Tibial nerve (tissue), 4 donors: ENCODE results near the gene NPW.

Source experiments
- EP300 ChIP-seq, 2 donors: sonication (generic); formaldehyde crosslinking; IDR thresholded peaks; one replicate each; pipeline ENCODE4 v1.6.1; 2017; ENCODE audit warnings: antibody characterized with exemption in 2 of 2, mild to moderate bottlenecking in 1 of 2
- POLR2A ChIP-seq, 2 donors: fragments of 450-650 bp; IDR thresholded peaks; one replicate each; pipeline ENCODE4 v1.6.1; 2017; ENCODE audit warnings: antibody characterized with exemption in 2 of 2, mild to moderate bottlenecking in 2 of 2, moderate library complexity in 2 of 2
- TF ChIP-seq, protein P1 (sequence below), 5 experiments: fragments of 200-600 bp in 3 of 5; fragments of 450-650 bp in 2 of 5; sonication (generic) in 3 of 5; IDR thresholded peaks; one replicate each; pipeline ENCODE4 v1.5.1; 2016 to 2019; ENCODE audit warnings: antibody characterized with exemption in 5 of 5, mild to moderate bottlenecking in 3 of 5, moderate library complexity in 2 of 5

DNA sequence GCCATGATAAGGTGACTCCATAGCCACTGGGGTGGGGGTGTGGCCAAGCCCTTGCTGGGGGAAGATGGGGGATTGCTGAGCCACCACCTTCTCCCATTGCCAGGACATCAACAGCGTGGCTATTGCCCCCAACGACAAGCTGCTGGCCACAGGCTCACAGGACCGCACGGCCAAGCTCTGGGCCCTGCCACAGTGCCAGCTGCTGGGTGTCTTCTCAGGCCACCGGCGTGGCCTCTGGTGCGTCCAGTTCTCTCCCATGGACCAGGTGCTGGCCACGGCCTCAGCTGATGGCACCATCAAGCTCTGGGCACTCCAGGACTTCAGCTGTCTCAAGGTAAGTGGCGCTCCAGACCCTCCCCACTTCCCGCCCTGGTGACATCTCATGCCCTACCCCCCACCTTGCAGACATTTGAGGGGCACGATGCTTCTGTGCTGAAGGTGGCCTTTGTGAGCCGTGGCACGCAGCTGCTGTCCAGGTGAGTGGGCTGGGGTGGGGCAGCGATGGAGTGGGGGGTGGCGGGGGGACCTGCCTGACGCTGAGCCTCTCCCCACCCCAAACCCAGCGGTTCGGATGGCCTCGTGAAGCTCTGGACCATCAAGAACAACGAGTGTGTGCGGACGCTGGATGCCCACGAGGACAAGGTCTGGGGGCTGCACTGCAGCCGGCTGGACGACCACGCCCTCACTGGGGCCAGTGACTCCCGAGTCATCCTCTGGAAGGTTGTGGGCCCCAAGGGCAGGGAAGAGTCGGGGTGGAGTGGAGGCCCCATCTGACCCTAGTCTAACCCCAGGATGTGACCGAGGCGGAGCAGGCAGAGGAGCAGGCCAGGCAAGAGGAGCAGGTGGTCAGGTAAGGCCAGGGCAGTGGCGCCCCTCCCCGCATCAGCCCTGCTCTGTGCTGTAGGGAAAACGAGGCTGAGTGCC is 42.4 kb upstream of the NPW start:
- TF ChIP-seq, protein P1, sequence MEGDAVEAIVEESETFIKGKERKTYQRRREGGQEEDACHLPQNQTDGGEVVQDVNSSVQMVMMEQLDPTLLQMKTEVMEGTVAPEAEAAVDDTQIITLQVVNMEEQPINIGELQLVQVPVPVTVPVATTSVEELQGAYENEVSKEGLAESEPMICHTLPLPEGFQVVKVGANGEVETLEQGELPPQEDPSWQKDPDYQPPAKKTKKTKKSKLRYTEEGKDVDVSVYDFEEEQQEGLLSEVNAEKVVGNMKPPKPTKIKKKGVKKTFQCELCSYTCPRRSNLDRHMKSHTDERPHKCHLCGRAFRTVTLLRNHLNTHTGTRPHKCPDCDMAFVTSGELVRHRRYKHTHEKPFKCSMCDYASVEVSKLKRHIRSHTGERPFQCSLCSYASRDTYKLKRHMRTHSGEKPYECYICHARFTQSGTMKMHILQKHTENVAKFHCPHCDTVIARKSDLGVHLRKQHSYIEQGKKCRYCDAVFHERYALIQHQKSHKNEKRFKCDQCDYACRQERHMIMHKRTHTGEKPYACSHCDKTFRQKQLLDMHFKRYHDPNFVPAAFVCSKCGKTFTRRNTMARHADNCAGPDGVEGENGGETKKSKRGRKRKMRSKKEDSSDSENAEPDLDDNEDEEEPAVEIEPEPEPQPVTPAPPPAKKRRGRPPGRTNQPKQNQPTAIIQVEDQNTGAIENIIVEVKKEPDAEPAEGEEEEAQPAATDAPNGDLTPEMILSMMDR (IDR thresholded peaks at IDR 0.05): no peak
- TF ChIP-seq EP300 (IDR thresholded peaks at IDR 0.05) (no peak), POLR2A (IDR thresholded peaks at IDR 0.05) (no peak)
